ENCODE measurements around the gene FDXACB1.

GRCh38 chr11:111923351-111923788 lies 44.4 kb upstream of the FDXACB1 start:
- no peak for TF ChIP-seq CTCF (IDR thresholded peaks at IDR 0.05)
- TF ChIP-seq POLR2A (IDR thresholded peaks at IDR 0.05), result no peak
- TF ChIP-seq POLR2AphosphoS5 (IDR thresholded peaks at IDR 0.05), result no peak
- no peak for TF ChIP-seq EP300 (IDR thresholded peaks at IDR 0.05)
